Measurements from ENCODE around the gene FUT2.

FUT2 gene

DNA sequence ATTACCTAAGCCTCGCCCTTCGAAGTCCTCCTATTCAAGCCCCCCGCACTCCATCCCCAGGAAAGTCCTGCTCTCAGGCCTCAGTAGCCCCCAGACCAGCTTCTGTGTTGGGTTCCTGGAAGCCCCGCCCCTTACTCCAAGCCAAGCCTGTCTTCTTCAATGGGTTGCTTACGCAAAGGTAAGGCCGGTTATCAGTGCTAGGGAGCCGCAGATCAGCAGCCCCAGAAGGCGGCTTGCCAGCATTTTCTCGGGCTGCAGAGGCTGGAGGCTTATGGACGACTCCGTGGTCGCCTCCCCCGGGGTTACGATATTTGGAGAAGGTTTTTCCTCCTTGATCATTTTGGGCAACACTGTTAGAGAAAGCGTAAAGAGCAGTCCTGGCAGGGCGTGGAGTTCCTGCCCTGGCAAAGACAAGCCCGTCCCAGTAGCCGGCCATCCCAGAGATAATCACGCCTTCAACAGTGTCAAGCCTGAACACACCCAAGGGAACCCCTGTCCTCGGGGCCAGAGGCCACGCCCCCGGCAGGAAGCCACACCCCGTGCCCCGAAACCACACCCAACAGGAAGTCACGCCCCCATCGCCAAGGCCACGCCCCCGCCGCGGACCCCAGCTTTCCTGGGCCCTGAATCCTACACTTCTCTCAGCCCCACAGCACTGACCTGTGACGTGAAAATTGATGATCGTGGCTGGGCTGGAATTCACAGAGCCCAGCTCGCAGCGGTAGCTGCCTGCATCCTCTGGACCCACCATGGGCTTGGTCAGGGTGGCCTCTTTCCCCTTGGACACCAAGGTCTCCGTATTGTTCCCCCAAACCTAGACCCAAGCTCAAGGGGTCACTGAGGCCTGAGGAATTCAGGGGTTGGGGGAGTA lies 45.6 kb downstream of the FUT2 start (continued):
- no peak for TF ChIP-seq ZNF394 (tag by site-specific recombination; IDR thresholded peaks at IDR 0.05; ENCODE audit: borderline replicate concordance)
- TF ChIP-seq, protein P1, sequence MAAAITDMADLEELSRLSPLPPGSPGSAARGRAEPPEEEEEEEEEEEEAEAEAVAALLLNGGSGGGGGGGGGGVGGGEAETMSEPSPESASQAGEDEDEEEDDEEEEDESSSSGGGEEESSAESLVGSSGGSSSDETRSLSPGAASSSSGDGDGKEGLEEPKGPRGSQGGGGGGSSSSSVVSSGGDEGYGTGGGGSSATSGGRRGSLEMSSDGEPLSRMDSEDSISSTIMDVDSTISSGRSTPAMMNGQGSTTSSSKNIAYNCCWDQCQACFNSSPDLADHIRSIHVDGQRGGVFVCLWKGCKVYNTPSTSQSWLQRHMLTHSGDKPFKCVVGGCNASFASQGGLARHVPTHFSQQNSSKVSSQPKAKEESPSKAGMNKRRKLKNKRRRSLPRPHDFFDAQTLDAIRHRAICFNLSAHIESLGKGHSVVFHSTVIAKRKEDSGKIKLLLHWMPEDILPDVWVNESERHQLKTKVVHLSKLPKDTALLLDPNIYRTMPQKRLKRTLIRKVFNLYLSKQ (tag by site-specific recombination; IDR thresholded peaks at IDR 0.05; ENCODE audit: borderline replicate concordance): no peak
- TF ChIP-seq KLF1 (tag by site-specific recombination; IDR thresholded peaks at IDR 0.05): peak; percentile 94
- no peak for TF ChIP-seq ZNF341 (tag by site-specific recombination; IDR thresholded peaks at IDR 0.05; ENCODE audit: low read depth)
- no peak for TF ChIP-seq ZNF660 (tag by site-specific recombination; IDR thresholded peaks at IDR 0.05)
- TF ChIP-seq OSR2 (tag by site-specific recombination; IDR thresholded peaks at IDR 0.05): peak; percentile 65; the same call in 1 of the 2 replicates
- TF ChIP-seq, protein P2, sequence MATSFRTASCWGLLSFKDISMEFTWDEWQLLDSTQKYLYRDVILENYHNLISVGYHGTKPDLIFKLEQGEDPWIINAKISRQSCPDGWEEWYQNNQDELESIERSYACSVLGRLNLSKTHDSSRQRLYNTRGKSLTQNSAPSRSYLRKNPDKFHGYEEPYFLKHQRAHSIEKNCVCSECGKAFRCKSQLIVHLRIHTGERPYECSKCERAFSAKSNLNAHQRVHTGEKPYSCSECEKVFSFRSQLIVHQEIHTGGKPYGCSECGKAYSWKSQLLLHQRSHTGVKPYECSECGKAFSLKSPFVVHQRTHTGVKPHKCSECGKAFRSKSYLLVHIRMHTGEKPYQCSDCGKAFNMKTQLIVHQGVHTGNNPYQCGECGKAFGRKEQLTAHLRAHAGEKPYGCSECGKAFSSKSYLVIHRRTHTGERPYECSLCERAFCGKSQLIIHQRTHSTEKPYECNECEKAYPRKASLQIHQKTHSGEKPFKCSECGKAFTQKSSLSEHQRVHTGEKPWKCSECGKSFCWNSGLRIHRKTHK (tag by site-specific recombination; IDR thresholded peaks at IDR 0.05): no peak
- no peak for TF ChIP-seq ZNF621 (tag by site-specific recombination; IDR thresholded peaks at IDR 0.05)
- TF ChIP-seq, protein P3, sequence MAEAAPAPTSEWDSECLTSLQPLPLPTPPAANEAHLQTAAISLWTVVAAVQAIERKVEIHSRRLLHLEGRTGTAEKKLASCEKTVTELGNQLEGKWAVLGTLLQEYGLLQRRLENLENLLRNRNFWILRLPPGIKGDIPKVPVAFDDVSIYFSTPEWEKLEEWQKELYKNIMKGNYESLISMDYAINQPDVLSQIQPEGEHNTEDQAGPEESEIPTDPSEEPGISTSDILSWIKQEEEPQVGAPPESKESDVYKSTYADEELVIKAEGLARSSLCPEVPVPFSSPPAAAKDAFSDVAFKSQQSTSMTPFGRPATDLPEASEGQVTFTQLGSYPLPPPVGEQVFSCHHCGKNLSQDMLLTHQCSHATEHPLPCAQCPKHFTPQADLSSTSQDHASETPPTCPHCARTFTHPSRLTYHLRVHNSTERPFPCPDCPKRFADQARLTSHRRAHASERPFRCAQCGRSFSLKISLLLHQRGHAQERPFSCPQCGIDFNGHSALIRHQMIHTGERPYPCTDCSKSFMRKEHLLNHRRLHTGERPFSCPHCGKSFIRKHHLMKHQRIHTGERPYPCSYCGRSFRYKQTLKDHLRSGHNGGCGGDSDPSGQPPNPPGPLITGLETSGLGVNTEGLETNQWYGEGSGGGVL (tag by site-specific recombination; IDR thresholded peaks at IDR 0.05): no peak
- TF ChIP-seq ZNF214 (tag by site-specific recombination; IDR thresholded peaks at IDR 0.05; ENCODE audit: borderline replicate concordance): no peak
- TF ChIP-seq KLF10 (tag by site-specific recombination; IDR thresholded peaks at IDR 0.05): peak; percentile 58; the same call in 1 of the 2 replicates
- no peak for TF ChIP-seq ZNF169 (tag by site-specific recombination; IDR thresholded peaks at IDR 0.05)
- TF ChIP-seq KLF8 (tag by site-specific recombination; IDR thresholded peaks at IDR 0.05): peak; percentile 80

DNA sequence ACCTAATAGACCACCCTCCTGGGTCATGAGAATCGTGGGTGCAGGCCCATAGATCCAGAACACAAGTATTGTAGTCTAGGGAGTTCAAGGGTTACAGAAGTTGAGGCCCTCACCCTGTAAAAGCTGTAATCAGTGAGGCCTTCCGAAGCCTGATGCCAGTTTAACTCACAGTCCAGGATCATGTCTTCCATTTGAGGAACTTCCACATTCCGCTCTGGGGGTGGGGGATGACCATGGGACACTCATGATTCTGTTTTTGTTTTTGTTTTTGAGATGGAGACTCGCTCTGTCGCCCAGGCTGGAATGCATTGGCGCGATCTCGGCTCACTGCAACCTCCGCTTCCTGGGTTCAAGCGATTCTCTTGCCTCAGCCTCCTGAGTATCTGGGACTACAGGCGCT lies 46.3 kb downstream of the FUT2 start:
- ChIA-PET CTCF (no interaction called here), POLR2A (no interaction called here)
- peaks cover 5% of the 10 kb centered on the region for H3K4me1 ChIP-seq (ENCODE audit: control insufficient read depth, insufficient read depth, low read length)
- H3K27ac ChIP-seq (ENCODE audit: extremely low read depth, low read depth, low read length): 0 out of 2 replicates have a peak overlapping the region, but pooled peaks have one; percentile 12
- H3K4me3 ChIP-seq (ENCODE audit: low read depth, low read length): no peak overlapping the region
- TF ChIP-seq, protein P4, sequence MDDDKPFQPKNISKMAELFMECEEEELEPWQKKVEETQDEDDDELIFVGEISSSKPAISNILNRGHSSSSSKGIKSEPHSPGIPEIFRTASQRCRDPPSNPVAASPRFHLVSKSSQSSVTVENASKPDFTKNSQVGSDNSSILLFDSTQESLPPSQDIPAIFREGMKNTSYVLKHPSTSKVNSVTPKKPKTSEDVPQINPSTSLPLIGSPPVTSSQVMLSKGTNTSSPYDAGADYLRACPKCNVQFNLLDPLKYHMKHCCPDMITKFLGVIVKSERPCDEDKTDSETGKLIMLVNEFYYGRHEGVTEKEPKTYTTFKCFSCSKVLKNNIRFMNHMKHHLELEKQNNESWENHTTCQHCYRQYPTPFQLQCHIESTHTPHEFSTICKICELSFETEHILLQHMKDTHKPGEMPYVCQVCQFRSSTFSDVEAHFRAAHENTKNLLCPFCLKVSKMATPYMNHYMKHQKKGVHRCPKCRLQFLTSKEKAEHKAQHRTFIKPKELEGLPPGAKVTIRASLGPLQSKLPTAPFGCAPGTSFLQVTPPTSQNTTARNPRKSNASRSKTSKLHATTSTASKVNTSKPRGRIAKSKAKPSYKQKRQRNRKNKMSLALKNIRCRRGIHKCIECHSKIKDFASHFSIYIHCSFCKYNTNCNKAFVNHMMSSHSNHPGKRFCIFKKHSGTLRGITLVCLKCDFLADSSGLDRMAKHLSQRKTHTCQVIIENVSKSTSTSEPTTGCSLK (tag by site-specific recombination; IDR thresholded peaks at IDR 0.05): no peak
- no peak for TF ChIP-seq ZNF112 (tag by site-specific recombination; IDR thresholded peaks at IDR 0.05)
- no peak for TF ChIP-seq ZNF544 (tag by site-specific recombination; IDR thresholded peaks at IDR 0.05)
- TF ChIP-seq ZNF629 (tag by site-specific recombination; IDR thresholded peaks at IDR 0.05): no peak
- TF ChIP-seq ZNF214 (tag by site-specific recombination; IDR thresholded peaks at IDR 0.05; ENCODE audit: borderline replicate concordance): no peak
- TF ChIP-seq ZBTB7A (tag by site-specific recombination; IDR thresholded peaks at IDR 0.05; ENCODE audit: low read depth): no peak
- no peak for TF ChIP-seq HOXA7 (CRISPR knock-in tag; IDR thresholded peaks at IDR 0.05; ENCODE audit: borderline replicate concordance)
- TF ChIP-seq ZNF138 (tag by site-specific recombination; IDR thresholded peaks at IDR 0.05; ENCODE audit: borderline replicate concordance): no peak
- TF ChIP-seq ZSCAN23 (tag by site-specific recombination; IDR thresholded peaks at IDR 0.05): no peak
- TF ChIP-seq, protein P5, sequence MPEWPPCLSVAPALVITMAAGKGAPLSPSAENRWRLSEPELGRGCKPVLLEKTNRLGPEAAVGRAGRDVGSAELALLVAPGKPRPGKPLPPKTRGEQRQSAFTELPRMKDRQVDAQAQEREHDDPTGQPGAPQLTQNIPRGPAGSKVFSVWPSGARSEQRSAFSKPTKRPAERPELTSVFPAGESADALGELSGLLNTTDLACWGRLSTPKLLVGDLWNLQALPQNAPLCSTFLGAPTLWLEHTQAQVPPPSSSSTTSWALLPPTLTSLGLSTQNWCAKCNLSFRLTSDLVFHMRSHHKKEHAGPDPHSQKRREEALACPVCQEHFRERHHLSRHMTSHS (tag by site-specific recombination; IDR thresholded peaks at IDR 0.05): no peak
- H3K36me3 ChIP-seq (ENCODE audit: control insufficient read depth in 2 of 2, insufficient read depth in 1 of 2, low read length in 2 of 2): no peaks in the 10 kb centered on the region
- no peaks in the 10 kb centered on the region for H3K9me3 ChIP-seq (ENCODE audit: control insufficient read depth, insufficient read depth, low read depth, low read length)

All from HEK293 (cell line).